Panc1 (cell line): ENCODE data around the gene ZNF319.

ENCODE experiments used
- POLR2AphosphoS5 ChIP-seq: IDR thresholded peaks from 2 replicates; pipeline ENCODE4 v1.6.1; 2012; ENCODE audit warnings: mild to moderate bottlenecking, low read depth, low read length, moderate library complexity
- SIN3A ChIP-seq: IDR thresholded peaks from 2 replicates; pipeline ENCODE4 v1.6.1; 2012; ENCODE audit warnings: low read depth, mild to moderate bottlenecking, low read length, moderate library complexity, borderline replicate concordance; ENCODE audit not compliant: insufficient read depth
- TCF7L2 ChIP-seq: IDR thresholded peaks from 2 replicates; pipeline ENCODE4 v1.6.1; 2011; ENCODE audit warnings: mild to moderate bottlenecking, low read depth, low read length, inconsistent platforms
- TF ChIP-seq, protein P1 (sequence below): fragments of 450-650 bp; IDR thresholded peaks from 2 replicates; pipeline ENCODE4 v1.5.1; 2017; ENCODE audit warnings: mild to moderate bottlenecking
- TF ChIP-seq, protein P2 (sequence below), 2 experiments: IDR thresholded peaks; 2 replicates each; pipeline ENCODE4 v1.6.1; 2011 to 2012; ENCODE audit warnings: low read depth in 2 of 2, control low read depth in 1 of 2, low read length in 1 of 2, mild to moderate bottlenecking in 1 of 2, moderate library complexity in 1 of 2; ENCODE audit not compliant: insufficient read depth in 1 of 2

DNA sequence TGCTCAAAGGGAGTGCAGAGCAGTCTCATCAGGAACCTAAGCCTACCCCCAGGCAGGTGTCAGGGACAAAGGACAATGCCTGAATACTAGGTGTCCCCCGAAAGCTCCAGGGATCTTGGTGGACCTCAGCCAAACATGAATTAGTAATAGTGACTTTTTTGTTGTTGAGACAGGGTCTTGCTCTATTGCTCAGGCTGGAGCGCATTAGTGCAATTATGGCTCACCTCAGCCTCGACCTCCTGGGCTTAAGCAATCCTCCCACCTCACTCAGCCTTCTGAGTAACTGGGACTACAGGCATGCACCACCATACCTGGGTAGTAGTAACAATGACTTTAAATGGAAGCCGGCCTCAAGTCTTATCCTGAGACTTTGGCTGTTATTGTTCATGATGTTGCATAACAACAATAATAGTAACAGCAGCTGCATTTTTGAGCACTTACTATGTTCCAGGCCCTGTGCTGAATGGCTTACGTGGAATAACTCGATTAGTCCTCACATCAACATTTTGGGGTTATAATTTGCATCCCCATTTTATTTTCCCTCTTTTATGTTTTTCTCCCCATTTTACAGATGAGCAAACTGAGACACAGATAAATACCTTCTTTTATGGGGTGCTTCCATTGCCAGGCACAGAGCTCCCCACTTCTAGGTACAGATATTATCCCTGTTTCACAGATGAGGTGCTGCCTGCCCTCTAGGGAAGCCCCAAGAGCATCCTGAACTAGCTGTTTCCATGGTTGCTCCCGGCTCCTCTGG is 49.1 kb downstream of the ZNF319 start:
- TF ChIP-seq, protein P1, sequence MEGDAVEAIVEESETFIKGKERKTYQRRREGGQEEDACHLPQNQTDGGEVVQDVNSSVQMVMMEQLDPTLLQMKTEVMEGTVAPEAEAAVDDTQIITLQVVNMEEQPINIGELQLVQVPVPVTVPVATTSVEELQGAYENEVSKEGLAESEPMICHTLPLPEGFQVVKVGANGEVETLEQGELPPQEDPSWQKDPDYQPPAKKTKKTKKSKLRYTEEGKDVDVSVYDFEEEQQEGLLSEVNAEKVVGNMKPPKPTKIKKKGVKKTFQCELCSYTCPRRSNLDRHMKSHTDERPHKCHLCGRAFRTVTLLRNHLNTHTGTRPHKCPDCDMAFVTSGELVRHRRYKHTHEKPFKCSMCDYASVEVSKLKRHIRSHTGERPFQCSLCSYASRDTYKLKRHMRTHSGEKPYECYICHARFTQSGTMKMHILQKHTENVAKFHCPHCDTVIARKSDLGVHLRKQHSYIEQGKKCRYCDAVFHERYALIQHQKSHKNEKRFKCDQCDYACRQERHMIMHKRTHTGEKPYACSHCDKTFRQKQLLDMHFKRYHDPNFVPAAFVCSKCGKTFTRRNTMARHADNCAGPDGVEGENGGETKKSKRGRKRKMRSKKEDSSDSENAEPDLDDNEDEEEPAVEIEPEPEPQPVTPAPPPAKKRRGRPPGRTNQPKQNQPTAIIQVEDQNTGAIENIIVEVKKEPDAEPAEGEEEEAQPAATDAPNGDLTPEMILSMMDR: no peak
- no peak for TF ChIP-seq TCF7L2
- TF ChIP-seq, protein P2, sequence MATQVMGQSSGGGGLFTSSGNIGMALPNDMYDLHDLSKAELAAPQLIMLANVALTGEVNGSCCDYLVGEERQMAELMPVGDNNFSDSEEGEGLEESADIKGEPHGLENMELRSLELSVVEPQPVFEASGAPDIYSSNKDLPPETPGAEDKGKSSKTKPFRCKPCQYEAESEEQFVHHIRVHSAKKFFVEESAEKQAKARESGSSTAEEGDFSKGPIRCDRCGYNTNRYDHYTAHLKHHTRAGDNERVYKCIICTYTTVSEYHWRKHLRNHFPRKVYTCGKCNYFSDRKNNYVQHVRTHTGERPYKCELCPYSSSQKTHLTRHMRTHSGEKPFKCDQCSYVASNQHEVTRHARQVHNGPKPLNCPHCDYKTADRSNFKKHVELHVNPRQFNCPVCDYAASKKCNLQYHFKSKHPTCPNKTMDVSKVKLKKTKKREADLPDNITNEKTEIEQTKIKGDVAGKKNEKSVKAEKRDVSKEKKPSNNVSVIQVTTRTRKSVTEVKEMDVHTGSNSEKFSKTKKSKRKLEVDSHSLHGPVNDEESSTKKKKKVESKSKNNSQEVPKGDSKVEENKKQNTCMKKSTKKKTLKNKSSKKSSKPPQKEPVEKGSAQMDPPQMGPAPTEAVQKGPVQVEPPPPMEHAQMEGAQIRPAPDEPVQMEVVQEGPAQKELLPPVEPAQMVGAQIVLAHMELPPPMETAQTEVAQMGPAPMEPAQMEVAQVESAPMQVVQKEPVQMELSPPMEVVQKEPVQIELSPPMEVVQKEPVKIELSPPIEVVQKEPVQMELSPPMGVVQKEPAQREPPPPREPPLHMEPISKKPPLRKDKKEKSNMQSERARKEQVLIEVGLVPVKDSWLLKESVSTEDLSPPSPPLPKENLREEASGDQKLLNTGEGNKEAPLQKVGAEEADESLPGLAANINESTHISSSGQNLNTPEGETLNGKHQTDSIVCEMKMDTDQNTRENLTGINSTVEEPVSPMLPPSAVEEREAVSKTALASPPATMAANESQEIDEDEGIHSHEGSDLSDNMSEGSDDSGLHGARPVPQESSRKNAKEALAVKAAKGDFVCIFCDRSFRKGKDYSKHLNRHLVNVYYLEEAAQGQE (IDR thresholded peaks at IDR 0.05; ENCODE audit: insufficient read depth in 1 of 2, low read depth in 2 of 2, low read length in 1 of 2): no peak
- TF ChIP-seq POLR2AphosphoS5: no peak
- no peak for TF ChIP-seq SIN3A
